ENCODE results near the gene ALG14. TPM values are rescaled to one million over a fixed set of nuclear protein-coding genes. Genes with fewer than 3 reads are reported as not detected.

ALG14 gene
- polyA plus RNA-seq, 1 of the 3 experiments (the other 2 are of a cell fraction), result 2.5 TPM

DNA sequence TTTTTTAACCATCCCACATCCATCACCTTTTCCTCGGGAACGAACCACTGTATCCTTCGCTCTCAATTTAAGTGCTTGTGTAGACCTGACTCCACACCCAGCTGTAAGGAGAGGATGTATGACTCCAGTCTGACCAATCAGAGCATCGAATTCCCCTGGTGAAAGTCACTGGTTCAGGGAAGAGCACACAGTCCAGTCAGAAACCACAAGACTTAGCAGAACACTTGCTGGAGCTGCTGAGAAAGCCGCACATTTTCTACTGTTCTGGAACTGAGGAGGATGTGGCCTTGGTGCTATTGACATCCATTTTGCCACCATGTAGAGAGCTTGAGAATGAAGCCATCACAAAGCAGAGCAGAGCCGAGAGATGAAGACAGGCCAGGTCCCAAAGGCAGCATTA is 86.0 kb downstream of the ALG14 start:
- Histone ChIP-seq H3K9me3 (no peaks in the 10 kb centered on the region), H3K4me1 (ENCODE audit: control insufficient read depth in 1 of 2, insufficient read depth in 2 of 2, low read depth in 1 of 2, low read length in 1 of 2) (peaks cover 17 to 31% of the 10 kb centered on the region in 2 experiments; a peak in 3 of 4 replicates), H3K36me3 (replicated peaks in 1 of 2; ENCODE audit: control insufficient read depth in 1 of 2, insufficient read depth in 2 of 2, low read length in 1 of 2) (no peaks in the 10 kb centered on the region), H3K4me3 (ENCODE audit: low read depth in 2 of 2, low read length in 1 of 2) (no peak overlapping the region), H3F3A (replicated peaks; ENCODE audit: insufficient read depth) (peaks cover 14% of the 10 kb centered on the region), H3K27me3 (ENCODE audit: insufficient read depth) (no peaks in the 10 kb centered on the region), H2AFZ (ENCODE audit: low read depth) (no peak overlapping the region), H3K27ac (ENCODE audit: low read depth in 2 of 2, low read length in 1 of 2) (no peak overlapping the region), H3K4me2 (0 out of 2 replicates have a peak overlapping the region, but pooled peaks have one; percentile 27), H3K9me2 (no peaks in the 10 kb centered on the region), H4K20me1 (ENCODE audit: insufficient read depth) (no peaks in the 10 kb centered on the region), H3K9ac (no peak overlapping the region), H3K79me2 (ENCODE audit: insufficient read depth) (no peaks in the 10 kb centered on the region)
- TF ChIP-seq, protein P1, sequence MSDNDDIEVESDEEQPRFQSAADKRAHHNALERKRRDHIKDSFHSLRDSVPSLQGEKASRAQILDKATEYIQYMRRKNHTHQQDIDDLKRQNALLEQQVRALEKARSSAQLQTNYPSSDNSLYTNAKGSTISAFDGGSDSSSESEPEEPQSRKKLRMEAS (IDR thresholded peaks at IDR 0.05; ENCODE audit: low read depth), result no peak
- TF ChIP-seq TCF12 (IDR thresholded peaks at IDR 0.05), result peak; percentile 27; the same call in 1 of the 2 replicates
- TF ChIP-seq NRF1 (IDR thresholded peaks at IDR 0.05; ENCODE audit: low read depth, low read length), result no peak
- ChIA-PET POLR2A (no interaction called here), CTCF (interaction anchor here (1.5 to 1.7 kb wide), 2 partner anchors 55 to 132 kb away, joined by 5 to 6 read pairs; no protein-coding TSS in a partner anchor)
- no peak for DNase-seq
- WGBS (ENCODE audit: low lambda C conversion rate), result 72% methylated on average over 6 of the region's 6 CpGs

DNA sequence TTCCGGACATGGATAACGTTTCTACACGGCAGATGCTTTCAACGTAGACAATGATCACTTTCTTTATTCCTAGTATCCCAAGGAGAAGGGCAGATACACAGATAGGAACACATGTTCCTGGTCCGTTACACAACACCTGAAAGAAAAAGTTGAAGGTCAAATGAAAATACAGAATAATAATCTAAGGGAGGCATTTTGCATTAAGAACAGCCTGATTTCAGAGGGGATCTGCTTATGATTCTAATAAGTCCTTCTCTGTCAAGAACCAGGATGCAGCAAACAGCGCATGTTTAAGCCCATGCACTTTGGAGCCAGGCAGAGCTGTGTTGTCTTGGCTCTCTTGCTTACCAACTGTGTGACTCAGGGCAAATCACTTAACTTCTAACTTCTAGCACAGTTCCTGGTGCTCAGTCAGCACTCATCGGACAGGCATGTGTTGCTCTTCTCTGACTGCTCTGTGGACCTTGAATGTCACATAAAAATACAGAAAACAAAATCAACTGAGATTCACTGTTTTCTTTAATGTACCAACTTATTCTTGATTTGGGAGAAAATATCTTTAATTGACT is 89.5 kb downstream of the ALG14 start:
- H3K4me2 ChIP-seq, result peak overlapping the region; percentile 36
- no peak overlapping the region for H3K4me3 ChIP-seq (ENCODE audit: low read depth in 2 of 2, low read length in 1 of 2)
- no peaks in the 10 kb centered on the region for H3K27me3 ChIP-seq (ENCODE audit: insufficient read depth)
- no peaks in the 10 kb centered on the region for H3K79me2 ChIP-seq (ENCODE audit: insufficient read depth)
- POLR2A ChIA-PET, result no interaction called here
- peaks cover 30 to 44% of the 10 kb centered on the region in 2 experiments for H3K4me1 ChIP-seq (ENCODE audit: control insufficient read depth in 1 of 2, insufficient read depth in 2 of 2, low read depth in 1 of 2, low read length in 1 of 2)
- WGBS (ENCODE audit: low lambda C conversion rate), result 70% methylated on average over 7 of the region's 7 CpGs
- no peak for TF ChIP-seq MEF2A (IDR thresholded peaks at IDR 0.05; ENCODE audit: borderline replicate concordance, low read depth)
- TF ChIP-seq, protein P2, sequence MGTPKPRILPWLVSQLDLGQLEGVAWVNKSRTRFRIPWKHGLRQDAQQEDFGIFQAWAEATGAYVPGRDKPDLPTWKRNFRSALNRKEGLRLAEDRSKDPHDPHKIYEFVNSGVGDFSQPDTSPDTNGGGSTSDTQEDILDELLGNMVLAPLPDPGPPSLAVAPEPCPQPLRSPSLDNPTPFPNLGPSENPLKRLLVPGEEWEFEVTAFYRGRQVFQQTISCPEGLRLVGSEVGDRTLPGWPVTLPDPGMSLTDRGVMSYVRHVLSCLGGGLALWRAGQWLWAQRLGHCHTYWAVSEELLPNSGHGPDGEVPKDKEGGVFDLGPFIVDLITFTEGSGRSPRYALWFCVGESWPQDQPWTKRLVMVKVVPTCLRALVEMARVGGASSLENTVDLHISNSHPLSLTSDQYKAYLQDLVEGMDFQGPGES (IDR thresholded peaks at IDR 0.05; ENCODE audit: low read depth, low read length), result no peak
- TF ChIP-seq, protein P3, sequence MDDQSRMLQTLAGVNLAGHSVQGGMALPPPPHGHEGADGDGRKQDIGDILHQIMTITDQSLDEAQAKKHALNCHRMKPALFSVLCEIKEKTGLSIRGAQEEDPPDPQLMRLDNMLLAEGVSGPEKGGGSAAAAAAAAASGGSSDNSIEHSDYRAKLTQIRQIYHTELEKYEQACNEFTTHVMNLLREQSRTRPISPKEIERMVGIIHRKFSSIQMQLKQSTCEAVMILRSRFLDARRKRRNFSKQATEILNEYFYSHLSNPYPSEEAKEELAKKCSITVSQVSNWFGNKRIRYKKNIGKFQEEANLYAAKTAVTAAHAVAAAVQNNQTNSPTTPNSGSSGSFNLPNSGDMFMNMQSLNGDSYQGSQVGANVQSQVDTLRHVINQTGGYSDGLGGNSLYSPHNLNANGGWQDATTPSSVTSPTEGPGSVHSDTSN (IDR thresholded peaks at IDR 0.05), result peak; percentile 23; the same call in 1 of the 2 replicates
- no peak for TF ChIP-seq GATA2 (CRISPR knock-in tag; IDR thresholded peaks at IDR 0.05)
- no peak for TF ChIP-seq RFX5 (IDR thresholded peaks at IDR 0.05; ENCODE audit: low read length)
- peak; percentile 28; the same call in 1 of the 2 replicates for TF ChIP-seq FOSL2 (IDR thresholded peaks at IDR 0.05; ENCODE audit: borderline replicate concordance, low read depth)
- no peak for TF ChIP-seq MXI1 (IDR thresholded peaks at IDR 0.05; ENCODE audit: low read depth, low read length)
- TF ChIP-seq, protein P1 (IDR thresholded peaks at IDR 0.05; ENCODE audit: low read depth), result 0 out of 2 replicates have a peak, but pooled peaks have one; percentile 31
- H3F3A ChIP-seq (replicated peaks; ENCODE audit: insufficient read depth), result peaks cover 27% of the 10 kb centered on the region
- H2AFZ ChIP-seq (ENCODE audit: low read depth), result peak overlapping the region; percentile 31; the same call in 1 of the 2 replicates
- H3K9me2 ChIP-seq, result no peaks in the 10 kb centered on the region
- no peaks in the 10 kb centered on the region for H3K9me3 ChIP-seq
- H3K27ac ChIP-seq (ENCODE audit: low read depth in 2 of 2, low read length in 1 of 2), result peak overlapping the region; percentile 34 to 70; a peak in 3 of 4 replicates
- peaks cover 0 to 2% of the 10 kb centered on the region in 2 experiments for H3K36me3 ChIP-seq (replicated peaks in 1 of 2; ENCODE audit: control insufficient read depth in 1 of 2, insufficient read depth in 2 of 2, low read length in 1 of 2)
- no peak for DNase-seq
- peak overlapping the region; percentile 0; the same call in 1 of the 2 replicates for H3K9ac ChIP-seq
- no peaks in the 10 kb centered on the region for H4K20me1 ChIP-seq (ENCODE audit: insufficient read depth)
- CTCF ChIA-PET, result interaction anchor here (1.0 kb wide), 1 partner anchor 60 kb away, joined by 3 read pairs; no protein-coding TSS in a partner anchor

Measured in SK-N-SH (cell line).